K562 (cell line): Measurements from ENCODE around the gene MBOAT7. TPM values are rescaled to one million over a fixed set of nuclear protein-coding genes. Genes with fewer than 3 reads are reported as not detected.
"Not testable (repeated sequence)": the region's sequence is repeated elsewhere in the genome, so short reads cannot be mapped to it uniquely, and the experiment has no call there.

Source experiments
- ATAC-seq: fragments of 200-7000 bp; cut with Tn5 transposase; 3 replicates; pipeline ENCODE4 v1.9.1; 2020; ENCODE audit warnings: moderate library complexity
- BruUV-seq: library from RNA; stranded (reverse); fragments of 400-500 nt; replicated peaks from 2 replicates; lab custom pipeline; 2021; lab: Mats Ljungman, UMichigan
- CTCF ChIA-PET: fragments of 300-600 bp; formaldehyde crosslinking; extraction: SDS; loops from one replicate; lab custom pipeline; 2021; ENCODE audit warnings: low intra/inter-chr PET ratio; lab: Yijun Ruan, JAX
- POLR2A ChIA-PET: fragments of 300-600, 350-650 bp; sonication (Branson Sonifier 250); formaldehyde crosslinking; extraction: SDS; loops from one replicate; lab custom pipeline; 2021; ENCODE audit warnings: antibody characterized with exemption, inconsistent platforms; lab: Yijun Ruan, JAX
- DNase-seq, 4 experiments: peaks; one replicate each; pipeline versions ENCODE4 v3.0.0 to v3.0.0-alpha.2; 2011 to 2018; ENCODE audit warnings: low spot score in 3 of 4, mixed read lengths in 3 of 4; ENCODE audit errors: extremely low read depth in 1 of 4
- FAIRE-seq: peaks from 2 replicates; lab custom pipeline; 2011; peaks lifted over from hg19 to GRCh38; lab: Jason Lieb, UNC
- H2AFZ ChIP-seq: 2 replicates; pipeline ENCODE4 v1.6.0; 2011; ENCODE audit warnings: low read depth, low read length, control low read depth, inconsistent platforms
- H3K27ac ChIP-seq: fragments of 200-600 bp; 3 replicates; pipeline ENCODE4 v1.8.0; 2011; ENCODE audit warnings: low read depth, mild to moderate bottlenecking, control low read depth, inconsistent platforms, low read length, moderate library complexity, mixed read lengths; ENCODE audit errors: extremely low read depth
- H3K27me3 ChIP-seq, 2 experiments: fragments of 300-600 bp in 1 of 2; 2 replicates in 1 of 2; 3 replicates in 1 of 2; pipeline versions ENCODE4 v1.6.0 to v1.8.0; 2011; ENCODE audit warnings: inconsistent platforms in 2 of 2, low read length in 2 of 2, mild to moderate bottlenecking in 1 of 2, mixed read lengths in 1 of 2, moderate library complexity in 1 of 2; ENCODE audit not compliant: control insufficient read depth in 2 of 2, insufficient read depth in 2 of 2
- H3K36me3 ChIP-seq: fragments of 300-600 bp; 3 replicates; pipeline ENCODE4 v1.8.0; 2011; ENCODE audit warnings: mild to moderate bottlenecking, low read length, inconsistent platforms; ENCODE audit not compliant: control insufficient read depth, insufficient read depth
- H3K4me1 ChIP-seq, 2 experiments: fragments of 200-600 bp in 1 of 2; replicated peaks in 1 of 2; 2 replicates in 1 of 2; 3 replicates in 1 of 2; pipeline versions ENCODE4 v1.5.1 to v1.8.0; 2011; ENCODE audit warnings: inconsistent platforms in 2 of 2, low read length in 2 of 2, mild to moderate bottlenecking in 1 of 2, mixed read lengths in 1 of 2, moderate library complexity in 1 of 2; ENCODE audit not compliant: control insufficient read depth in 2 of 2, insufficient read depth in 2 of 2
- H3K4me2 ChIP-seq: 2 replicates; pipeline ENCODE4 v1.6.1; 2011; ENCODE audit warnings: low read length, control low read depth, inconsistent platforms, mixed read lengths; ENCODE audit not compliant: insufficient read depth
- H3K4me3 ChIP-seq: fragments of 200-600 bp; sonication (generic), shearing (Covaris generic); 2 replicates; pipeline ENCODE4 v1.5.1; 2016; ENCODE audit warnings: control low read depth, inconsistent platforms
- H3K79me2 ChIP-seq: fragments of 200-600 bp; 3 replicates; pipeline ENCODE4 v1.8.0; 2011; ENCODE audit warnings: low read length, inconsistent platforms; ENCODE audit not compliant: control insufficient read depth, insufficient read depth
- H3K9ac ChIP-seq, 2 experiments: 2 replicates each; pipeline versions ENCODE4 v1.6.0 to v1.6.1; 2011; ENCODE audit warnings: low read depth in 2 of 2, low read length in 2 of 2, control low read depth in 1 of 2, inconsistent platforms in 1 of 2, mild to moderate bottlenecking in 1 of 2, mixed read lengths in 1 of 2; ENCODE audit not compliant: insufficient read depth in 1 of 2
- H3K9me1 ChIP-seq: one replicate; pipeline ENCODE4 v1.6.0; 2011; ENCODE audit warnings: inconsistent platforms, mild to moderate bottlenecking, low read length, moderate library complexity; ENCODE audit not compliant: control insufficient read depth, insufficient read depth
- H3K9me3 ChIP-seq: replicated peaks from 2 replicates; pipeline ENCODE4 v1.5.1; 2011; ENCODE audit warnings: low read depth, low read length, inconsistent platforms; ENCODE audit not compliant: control insufficient read depth, insufficient read depth
- H4K20me1 ChIP-seq: replicated peaks from 2 replicates; pipeline ENCODE4 v1.6.1; 2011; ENCODE audit warnings: low read length, inconsistent platforms, mixed read lengths; ENCODE audit not compliant: control insufficient read depth, insufficient read depth
- CXXC5 ChIP-seq: fragments of 250-450 bp; sonication (Bioruptor Pico); IDR thresholded peaks from 2 replicates; pipeline ENCODE4 v1.8.0; 2022; ENCODE audit warnings: inconsistent platforms, mild to moderate bottlenecking, moderate library complexity
- GABPB1 ChIP-seq: sonication (generic); formaldehyde crosslinking; IDR thresholded peaks from 2 replicates; pipeline ENCODE4 v1.8.0; 2022; ENCODE audit warnings: mild to moderate bottlenecking, missing genetic modification reagents
- HMG20B ChIP-seq: fragments of 250-450 bp; sonication (Bioruptor Pico); IDR thresholded peaks from 2 replicates; pipeline ENCODE4 v1.5.0; 2021; ENCODE audit warnings: mild to moderate bottlenecking
- JUN ChIP-seq, 2 experiments: sonication (generic) in 1 of 2; formaldehyde crosslinking in 1 of 2; IDR thresholded peaks; 2 replicates each; pipeline versions ENCODE4 v1.6.1 to v1.8.0; 2012 to 2022; ENCODE audit warnings: borderline replicate concordance in 2 of 2, mild to moderate bottlenecking in 2 of 2, improper control_type of control experiment in 1 of 2, low read depth in 1 of 2, low read length in 1 of 2, missing genetic modification reagents in 1 of 2
- KDM1A ChIP-seq, 2 experiments: fragments of 450-650 bp; IDR thresholded peaks; 2 replicates each; pipeline ENCODE4 v1.6.1; 2016; ENCODE audit warnings: mild to moderate bottlenecking in 2 of 2
- PTBP1 ChIP-seq: fragments of 200-400 bp; formaldehyde crosslinking; IDR thresholded peaks from 2 replicates; pipeline ENCODE4 v1.6.1; 2017; ENCODE audit warnings: low read depth, low read length
- RAD21 ChIP-seq, 2 experiments: fragments of 250-450 bp in 1 of 2; fragments of 450-650 bp in 1 of 2; sonication (Bioruptor Pico) in 1 of 2; formaldehyde crosslinking in 1 of 2; IDR thresholded peaks in 1 of 2; conservative IDR thresholded peaks in 1 of 2; 2 replicates each; pipeline versions ENCODE4 v1.4.0 to v1.8.0; 2020 to 2022; ENCODE audit warnings: mild to moderate bottlenecking in 2 of 2, moderate library complexity in 1 of 2
- RBM25 ChIP-seq: fragments of 200-400 bp; formaldehyde crosslinking; IDR thresholded peaks from 2 replicates; pipeline ENCODE4 v1.6.1; 2018; ENCODE audit warnings: low read length, low read depth, moderate library complexity; ENCODE audit not compliant: severe bottlenecking
- ZKSCAN1 ChIP-seq: fragments of 150-350 bp; IDR thresholded peaks from 2 replicates; pipeline ENCODE4 v1.6.1; 2016; ENCODE audit warnings: low read depth, low read length
- ZNF589 ChIP-seq: fragments of 200-800 bp; sonication (Bioruptor generic); IDR thresholded peaks from 2 replicates; pipeline ENCODE4 v1.6.1; 2016; ENCODE audit warnings: low read depth, missing genetic modification characterization, missing compliant biosample characterization
- WGBS: fragments of 100-300 bp; shearing (Covaris generic); methylation state at CpG from one replicate; pipeline ENCODE4 v1.1.6; 2016; ENCODE audit warnings: low coverage, mixed read lengths; ENCODE audit not compliant: insufficient coverage; ENCODE audit errors: missing lambda C conversion rate; 5-methylcytosine and 5-hydroxymethylcytosine counted together
- in situ Hi-C: fragments of 300-500 bp; cut with MboI; formaldehyde crosslinking; loops from 4 replicates; pipeline ENCODE4 v1.15.0; 2018; ENCODE audit warnings: inconsistent platforms, mixed read lengths
- intact Hi-C: fragments of 100-400 bp; cut with micrococcal nuclease; formaldehyde crosslinking; loops from 2 replicates; pipeline ENCODE4 v1.14.2; 2022
- polyA plus RNA-seq, 8 experiments: library from polyadenylated mRNA; depleted of rRNA in 4 of 8; stranded (reverse) in 5 of 8; unstranded in 3 of 8; fragments of >200 nt; fragmentation: Nextera tagmentation in 2 of 8; fragmentation: Illumina TruSeq in 1 of 8; extraction: Ambion mirVana in 2 of 8; extraction: Trizol in 1 of 8; gene quantifications; 2 replicates each; pipeline versions ENCODE4 v1.2.1 to v1.2.3, GENCODE V29; 2011 to 2014; ENCODE audit warnings: inconsistent platforms in 1 of 8, missing spikeins in 1 of 8
- total RNA-seq, 7 experiments: library from RNA; depleted of rRNA in 6 of 7; stranded (reverse); fragments of >200 nt in 6 of 7; fragmentation: Illumina TruSeq in 2 of 7; extraction: Trizol in 2 of 7; gene quantifications; 2 replicates each; pipeline versions ENCODE4 v1.2.1 to v1.2.3, GENCODE V29; 2011 to 2021; ENCODE audit warnings: low replicate concordance in 1 of 7
- TF ChIP-seq, protein P1 (sequence below): IDR thresholded peaks from 2 replicates; pipeline ENCODE4 v1.6.1; 2012; ENCODE audit warnings: low read depth, low read length, improper control_type of control experiment, borderline replicate concordance

MBOAT7 gene
- total and polyA plus RNA-seq, 9 of the 15 experiments (the other 6 are each of a cell fraction or from before 2014, with no cell fraction given), result 1.4 to 153 (median 56.1) TPM

GRCh38 chr19:54219702-54220101 is 30.3 kb upstream of the MBOAT7 start:
- BruUV-seq, H3K9ac ChIP-seq, ATAC-seq, H3K27ac ChIP-seq, H3K36me3 ChIP-seq, H3K4me2 ChIP-seq, H4K20me1 ChIP-seq, H3K4me3 ChIP-seq, intact Hi-C loops, CTCF ChIA-PET, FAIRE-seq, POLR2A ChIA-PET, H3K79me2 ChIP-seq, in situ Hi-C loops, DNase-seq, H3K9me1 ChIP-seq, H3K9me3 ChIP-seq, H3K27me3 ChIP-seq, H2AFZ ChIP-seq: not testable (repeated sequence)
- WGBS, result 86% methylated on average over 1 of the region's 5 CpGs
- peaks cover 0 to 23% of the 10 kb centered on the region in 2 experiments; a peak in 2 of 5 replicates for H3K4me1 ChIP-seq

DNA sequence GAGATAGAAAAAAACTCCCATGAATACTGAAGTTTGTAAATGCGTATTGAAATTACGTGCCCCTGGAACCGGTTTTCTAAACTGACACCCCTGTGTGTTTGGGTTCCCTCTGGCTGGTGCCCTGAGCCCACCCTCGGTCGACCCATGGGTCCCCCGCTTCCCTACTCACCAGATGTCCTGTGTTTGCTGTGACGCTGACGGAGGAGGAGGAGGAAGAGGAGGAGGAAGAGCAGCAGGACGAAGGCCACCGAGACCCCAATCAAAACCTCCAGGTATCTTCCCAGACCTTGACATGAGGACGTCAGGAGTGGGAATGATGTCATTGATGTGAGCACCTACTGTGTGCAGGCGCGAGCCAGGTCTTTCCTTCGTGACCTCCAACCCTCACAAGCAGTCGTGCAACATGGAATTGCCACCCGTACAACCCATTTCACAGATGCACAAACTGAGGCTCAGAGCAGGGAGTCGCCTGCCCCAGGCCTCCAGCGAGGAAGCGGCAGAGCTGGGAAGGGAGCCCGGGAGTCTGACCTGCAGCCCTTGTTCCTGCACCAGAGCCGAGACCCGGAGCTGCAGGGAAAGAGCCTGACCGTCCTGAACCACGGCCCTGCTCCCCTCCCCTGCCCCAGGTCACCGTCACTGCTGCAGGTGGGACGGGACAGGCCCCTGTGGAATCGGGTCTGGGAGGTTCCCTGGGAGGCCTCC is 29.7 kb upstream of the MBOAT7 start:
- H3K27me3 ChIP-seq, result no peaks in the 10 kb centered on the region; a peak in 1 of 5 replicates
- H3K27ac ChIP-seq, result no peak overlapping the region
- CTCF ChIA-PET, result no interaction called here
- in situ Hi-C loops (no loop called here), intact Hi-C loops (no loop called here)
- H3K36me3 ChIP-seq, result peaks cover 10% of the 10 kb centered on the region; the same call in 2 of the 3 replicates
- 91% methylated on average over 22 of the region's 27 CpGs for WGBS
- H2AFZ ChIP-seq, result no peak overlapping the region
- H3K9me3 ChIP-seq, result no peaks in the 10 kb centered on the region
- no peaks in the 10 kb centered on the region for H3K9me1 ChIP-seq
- DNase-seq, result no peak
- H3K4me1 ChIP-seq, result peaks cover 0 to 24% of the 10 kb centered on the region in 2 experiments; a peak in 3 of 5 replicates
- no peak for FAIRE-seq
- H3K9ac ChIP-seq, result no peak overlapping the region
- no peaks in the 10 kb centered on the region for H4K20me1 ChIP-seq
- no peak overlapping the region for H3K4me3 ChIP-seq
- no peaks in the 10 kb centered on the region for H3K79me2 ChIP-seq
- POLR2A ChIA-PET, result no interaction called here
- ATAC-seq, result no peak
- H3K4me2 ChIP-seq, result no peak overlapping the region
- BruUV-seq, result no TSS peak
- TF ChIP-seq ZNF589, result no peak
- peak; percentile 95 for TF ChIP-seq RBM25
- TF ChIP-seq KDM1A (IDR thresholded peaks at IDR 0.05), result peak; percentile 81 to 83
- TF ChIP-seq, protein P1, sequence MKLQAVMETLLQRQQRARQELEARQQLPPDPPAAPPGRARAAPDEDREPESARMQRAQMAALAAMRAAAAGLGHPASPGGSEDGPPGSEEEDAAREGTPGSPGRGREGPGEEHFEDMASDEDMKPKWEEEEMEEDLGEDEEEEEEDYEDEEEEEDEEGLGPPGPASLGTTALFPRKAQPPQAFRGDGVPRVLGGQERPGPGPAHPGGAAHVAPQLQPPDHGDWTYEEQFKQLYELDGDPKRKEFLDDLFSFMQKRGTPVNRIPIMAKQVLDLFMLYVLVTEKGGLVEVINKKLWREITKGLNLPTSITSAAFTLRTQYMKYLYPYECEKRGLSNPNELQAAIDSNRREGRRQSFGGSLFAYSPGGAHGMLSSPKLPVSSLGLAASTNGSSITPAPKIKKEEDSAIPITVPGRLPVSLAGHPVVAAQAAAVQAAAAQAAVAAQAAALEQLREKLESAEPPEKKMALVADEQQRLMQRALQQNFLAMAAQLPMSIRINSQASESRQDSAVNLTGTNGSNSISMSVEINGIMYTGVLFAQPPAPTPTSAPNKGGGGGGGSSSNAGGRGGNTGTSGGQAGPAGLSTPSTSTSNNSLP, result no peak
- no peak for TF ChIP-seq JUN (IDR thresholded peaks at IDR 0.05; ENCODE audit: borderline replicate concordance, low read depth, low read length)
- TF ChIP-seq JUN (CRISPR knock-in tag; IDR thresholded peaks at IDR 0.05; ENCODE audit: borderline replicate concordance), result no peak
- peak; percentile 86; the same call in 1 of the 2 replicates for TF ChIP-seq PTBP1
- no peak for TF ChIP-seq RAD21 (CRISPR knock-in tag; conservative IDR thresholded peaks at IDR 0.05 in 1 of 2, IDR thresholded peaks at IDR 0.05 in 1 of 2)
- TF ChIP-seq CXXC5, result no peak
- TF ChIP-seq HMG20B (CRISPR knock-in tag), result no peak
- no peak for TF ChIP-seq GABPB1 (CRISPR knock-in tag)
- peak; percentile 96 for TF ChIP-seq ZKSCAN1
